WI38 (cell line): ENCODE measurements around the gene ZKSCAN4.

ENCODE experiments used
- H3K4me3 ChIP-seq: 2 replicates; pipeline ENCODE4 v1.5.1; 2011; ENCODE audit warnings: low read depth, mild to moderate bottlenecking, control low read depth, low read length
- TF ChIP-seq, protein P1 (sequence below): IDR thresholded peaks from 2 replicates; pipeline ENCODE4 v1.5.1; 2012; ENCODE audit warnings: low read depth, mild to moderate bottlenecking, control low read depth, low read length

Gene ZKSCAN4

DNA sequence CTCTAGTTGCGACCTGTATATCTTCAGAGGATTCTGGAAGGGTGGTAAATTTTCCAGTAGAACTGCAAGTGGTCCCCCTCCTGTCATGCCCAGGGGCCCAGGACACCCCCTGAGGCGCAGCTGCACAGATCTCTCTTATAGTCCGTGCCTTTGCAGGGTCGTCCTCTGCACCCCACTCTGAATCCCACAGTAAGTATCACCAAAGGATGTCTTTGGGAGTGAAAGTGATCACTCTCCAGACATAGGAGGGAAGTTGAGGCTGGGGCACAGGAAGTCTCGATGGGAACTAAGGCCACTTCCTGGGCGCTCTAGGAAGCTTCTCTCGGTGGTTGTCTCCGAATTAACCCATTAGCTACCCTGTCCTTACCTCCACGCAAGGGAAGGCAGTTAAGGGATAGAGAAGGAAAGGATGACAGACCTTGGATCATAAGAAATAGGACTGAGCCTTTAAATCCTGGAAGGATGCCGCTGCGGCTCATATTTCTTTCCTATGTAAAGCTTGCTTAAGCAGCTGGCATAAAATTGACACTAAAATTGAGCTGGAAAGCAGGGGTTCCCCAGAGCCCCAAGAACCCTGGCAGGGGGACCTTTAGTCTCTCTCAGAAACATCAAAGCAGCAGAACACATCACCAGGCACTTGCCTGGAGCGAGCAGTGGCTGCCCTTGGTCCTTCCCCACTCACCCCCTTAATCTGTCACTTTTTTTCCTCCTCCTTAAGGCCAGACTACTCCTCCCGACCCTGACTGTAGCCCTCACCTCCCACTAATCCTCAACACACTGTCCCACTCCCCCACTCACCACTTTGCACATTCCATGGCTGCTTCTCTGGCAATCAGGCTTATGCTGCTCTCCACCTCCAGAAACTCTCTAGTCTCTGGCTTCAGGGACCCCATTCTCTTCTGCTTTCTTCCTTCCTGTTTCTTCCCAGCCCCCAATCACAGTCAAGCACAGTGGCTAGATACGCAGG, at the start of gene ZKSCAN4:
TSS of gene ZKSCAN4 (minus strand) at position 261 of the 967 bp plus-strand sequence. CDS start 289 bp downstream, outside the sequence.
- TF ChIP-seq, protein P1, sequence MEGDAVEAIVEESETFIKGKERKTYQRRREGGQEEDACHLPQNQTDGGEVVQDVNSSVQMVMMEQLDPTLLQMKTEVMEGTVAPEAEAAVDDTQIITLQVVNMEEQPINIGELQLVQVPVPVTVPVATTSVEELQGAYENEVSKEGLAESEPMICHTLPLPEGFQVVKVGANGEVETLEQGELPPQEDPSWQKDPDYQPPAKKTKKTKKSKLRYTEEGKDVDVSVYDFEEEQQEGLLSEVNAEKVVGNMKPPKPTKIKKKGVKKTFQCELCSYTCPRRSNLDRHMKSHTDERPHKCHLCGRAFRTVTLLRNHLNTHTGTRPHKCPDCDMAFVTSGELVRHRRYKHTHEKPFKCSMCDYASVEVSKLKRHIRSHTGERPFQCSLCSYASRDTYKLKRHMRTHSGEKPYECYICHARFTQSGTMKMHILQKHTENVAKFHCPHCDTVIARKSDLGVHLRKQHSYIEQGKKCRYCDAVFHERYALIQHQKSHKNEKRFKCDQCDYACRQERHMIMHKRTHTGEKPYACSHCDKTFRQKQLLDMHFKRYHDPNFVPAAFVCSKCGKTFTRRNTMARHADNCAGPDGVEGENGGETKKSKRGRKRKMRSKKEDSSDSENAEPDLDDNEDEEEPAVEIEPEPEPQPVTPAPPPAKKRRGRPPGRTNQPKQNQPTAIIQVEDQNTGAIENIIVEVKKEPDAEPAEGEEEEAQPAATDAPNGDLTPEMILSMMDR = no peak
- peak within 1 kb of the TSS; percentile 90 for H3K4me3 ChIP-seq

DNA sequence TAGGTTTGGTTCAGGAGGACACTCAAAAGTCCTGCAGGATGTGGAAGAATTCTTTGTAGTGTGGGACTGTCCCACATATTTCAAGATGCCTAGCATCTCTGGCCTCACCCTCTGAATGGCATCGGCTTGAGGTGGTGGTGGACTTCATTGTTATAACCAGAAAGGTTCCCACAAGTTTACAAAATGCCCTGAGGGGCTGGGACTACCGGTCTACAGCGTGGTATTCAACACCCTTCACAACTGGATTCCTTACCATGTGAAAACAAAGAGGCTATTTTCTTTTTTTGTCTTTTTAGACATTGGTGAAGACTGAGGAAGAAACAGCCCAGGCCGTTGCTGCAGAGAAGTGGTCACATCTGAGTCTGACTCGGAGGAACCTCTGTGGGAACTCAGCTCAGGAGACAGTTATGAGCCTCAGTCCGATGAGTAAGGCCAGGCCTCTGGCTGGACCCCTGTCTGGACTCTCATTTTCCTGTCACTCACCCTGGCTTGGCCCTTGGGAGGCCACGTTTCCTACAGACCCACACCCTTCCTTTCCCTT, 44.5 kb upstream of the ZKSCAN4 start:
- TF ChIP-seq, protein P1 = no peak
- no peak overlapping the region for H3K4me3 ChIP-seq

DNA sequence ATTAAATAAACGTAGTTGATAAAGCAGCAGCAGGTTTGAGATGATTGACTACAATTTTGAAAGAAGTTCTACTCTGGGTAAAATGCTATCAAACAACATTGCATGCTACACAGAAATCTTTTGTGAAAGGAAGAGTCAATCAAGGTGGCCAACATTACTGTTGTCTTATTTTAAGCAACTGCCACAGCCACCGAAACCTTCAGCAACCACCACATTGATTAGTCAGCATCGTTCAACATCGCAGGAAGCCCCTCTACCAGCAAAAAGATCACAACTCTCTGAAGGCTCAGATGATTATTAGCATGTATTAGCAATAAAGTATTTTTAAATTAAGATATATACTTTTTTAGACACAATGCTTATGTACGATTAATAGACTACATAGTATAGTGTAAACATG, 43.3 kb upstream of the ZKSCAN4 start:
- TF ChIP-seq, protein P1 = no peak
- H3K4me3 ChIP-seq = no peak overlapping the region

DNA sequence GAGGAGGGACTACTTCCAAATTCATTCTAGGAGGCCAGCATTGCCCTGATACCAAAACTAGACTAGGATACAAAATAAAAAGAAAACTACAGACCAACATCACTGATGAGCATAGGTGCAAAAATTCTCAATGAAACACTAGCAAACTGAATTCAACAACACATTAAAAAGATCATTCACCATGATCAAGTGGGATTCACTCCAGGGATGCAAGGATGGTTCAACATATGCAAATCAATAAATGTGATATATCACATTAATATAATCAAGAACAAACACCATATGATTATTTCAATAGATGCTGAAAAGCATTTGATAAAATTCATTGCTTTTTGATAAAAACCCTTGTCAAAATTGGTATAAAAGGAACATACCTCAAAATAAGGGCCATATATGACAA, 39.5 kb upstream of the ZKSCAN4 start:
- TF ChIP-seq, protein P1 = no peak
- H3K4me3 ChIP-seq = no peak overlapping the region

DNA sequence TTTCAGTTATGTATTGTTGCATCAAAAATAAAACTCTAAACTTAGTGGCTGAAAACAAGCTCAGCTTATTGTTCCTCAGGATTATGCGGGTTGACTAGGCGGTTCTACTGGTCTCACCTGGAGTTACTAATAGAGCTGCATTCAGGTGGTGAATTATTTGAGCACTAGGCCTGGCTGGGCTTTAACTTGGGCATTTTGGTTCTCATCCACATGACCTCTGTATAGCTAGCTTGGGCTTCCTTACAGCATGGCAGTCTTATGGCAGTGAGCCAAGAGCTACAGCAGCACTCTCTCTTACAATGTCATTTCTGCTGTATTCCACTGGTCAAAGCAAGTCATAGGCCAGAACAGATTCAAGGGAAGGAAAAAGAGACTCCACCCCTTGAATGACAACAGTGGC, 30.9 kb upstream of the ZKSCAN4 start:
- H3K4me3 ChIP-seq = no peak overlapping the region
- TF ChIP-seq, protein P1 = no peak

DNA sequence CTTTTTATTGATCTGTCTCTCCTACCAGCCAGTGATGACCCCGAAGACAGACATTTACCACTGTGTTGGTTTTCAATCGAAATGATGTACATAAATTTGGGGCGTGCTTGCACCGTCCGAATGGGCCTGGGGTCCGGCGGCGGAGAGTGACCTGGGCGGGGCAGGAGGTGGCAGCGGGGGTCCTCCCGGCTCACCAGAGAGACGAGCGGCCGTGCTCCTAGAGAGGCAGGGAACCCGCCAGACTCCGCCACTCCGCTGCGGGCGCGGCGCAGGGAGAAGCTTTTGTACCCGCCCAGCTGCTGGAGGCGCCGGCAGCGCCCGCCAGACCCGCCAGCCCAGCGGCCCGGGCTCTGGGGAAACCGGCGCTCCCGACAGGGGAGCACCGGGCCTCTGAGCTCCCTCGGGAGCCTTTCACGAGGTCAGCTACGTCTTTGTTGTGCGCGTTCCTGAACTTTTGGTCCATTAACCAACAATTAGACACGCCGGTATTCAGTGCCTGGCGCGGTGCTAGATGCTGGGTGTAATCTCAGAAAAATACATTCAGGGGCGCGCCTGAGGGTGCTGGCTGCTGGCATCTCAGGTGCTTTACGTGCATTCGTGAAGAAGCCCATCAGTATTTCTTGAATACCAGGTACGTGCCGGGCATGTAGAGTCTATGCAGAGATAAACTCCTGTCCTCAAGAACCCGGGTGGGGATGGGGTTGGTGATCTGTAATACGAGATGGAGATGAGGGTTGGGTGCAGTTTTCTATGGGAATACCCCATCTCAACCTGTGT, 29.4 kb upstream of the ZKSCAN4 start, which contains the start of gene PGBD1:
TSS of gene PGBD1 (plus strand) at position 285 of the 777 bp plus-strand sequence. CDS start 2,242 bp downstream, outside the sequence.
- H3K4me3 ChIP-seq = peak within 1 kb of the TSS; percentile 82
- TF ChIP-seq, protein P1 = no peak
